HCT116 (cell line): ENCODE measurements around the gene LRRC73. TPM values are rescaled to one million over a fixed set of nuclear protein-coding genes. Genes with fewer than 3 reads are reported as not detected.
"Not testable (repeated sequence)": the region's sequence is repeated elsewhere in the genome, so short reads cannot be mapped to it uniquely, and the experiment has no call there.

ENCODE experiments used
- ATAC-seq: fragments of 200-7000 bp; cut with Tn5 transposase; 2 replicates; pipeline ENCODE4 v1.9.1; 2020; ENCODE audit warnings: mild to moderate bottlenecking, moderate library complexity
- BruUV-seq: library from RNA; stranded (reverse); fragments of 400-500 nt; replicated peaks from 2 replicates; lab custom pipeline; 2021; lab: Mats Ljungman, UMichigan
- CTCF ChIA-PET: fragments of 300-600 bp; sonication (Branson Sonifier 250); formaldehyde crosslinking; loops from one replicate; lab custom pipeline; 2021; ENCODE audit warnings: antibody characterized with exemption; lab: Charles Lee
- POLR2A ChIA-PET: fragments of 300-600, 350-600 bp; sonication (Branson Sonifier 250); formaldehyde crosslinking; loops from one replicate; lab custom pipeline; 2021; ENCODE audit warnings: antibody characterized with exemption; lab: Charles Lee
- RAD21 ChIA-PET, 2 experiments: fragments of 300-600 bp; sonication (Branson Sonifier 250); formaldehyde crosslinking; loops; one replicate each; lab custom pipeline; 2023; ENCODE audit warnings: low total read pairs in 2 of 2; ENCODE audit not compliant: uncharacterized antibody in 2 of 2, unreplicated experiment in 2 of 2, low non-redundant PET in 1 of 2; lab: Charles Lee
- DNase-seq: peaks from one replicate; pipeline ENCODE4 v3.0.0-alpha.2; 2010; ENCODE audit warnings: low read depth, low spot score
- H2AFZ ChIP-seq: fragments of 200-600 bp; shearing (Covaris generic), sonication (generic); 2 replicates; pipeline ENCODE4 v1.6.1; 2017; ENCODE audit warnings: low read depth, mixed run types, mixed read lengths, antibody characterized with exemption, low read length; ENCODE audit not compliant: poor library complexity, severe bottlenecking
- H3K27ac ChIP-seq: 2 replicates; pipeline ENCODE4 v1.5.1; 2012; ENCODE audit warnings: low read depth, low read length
- H3K27me3 ChIP-seq: fragments of 200-600 bp; sonication (generic); 2 replicates; pipeline ENCODE4 v1.6.1; 2016; ENCODE audit warnings: mixed run types, low read length, mixed read lengths; ENCODE audit not compliant: insufficient read depth
- H3K36me3 ChIP-seq, 2 experiments: fragments of 200-500 bp in 1 of 2; fragments of 200-600 bp in 1 of 2; sonication (Bioruptor generic) in 1 of 2; sonication (generic) in 1 of 2; 2 replicates each; pipeline versions ENCODE4 v1.5.1 to v1.6.1; 2014 to 2016; ENCODE audit warnings: low read length in 2 of 2, inconsistent platforms in 1 of 2, mixed read lengths in 1 of 2, mixed run types in 1 of 2; ENCODE audit not compliant: insufficient read depth in 2 of 2, control insufficient read depth in 1 of 2
- H3K4me1 ChIP-seq, 2 experiments: fragments of 200-600 bp in 1 of 2; sonication (generic) in 1 of 2; 2 replicates each; pipeline versions ENCODE4 v1.5.1 to v1.6.1; 2012 to 2017; ENCODE audit warnings: low read length in 2 of 2, inconsistent platforms in 1 of 2, mild to moderate bottlenecking in 1 of 2, mixed read lengths in 1 of 2, mixed run types in 1 of 2, moderate library complexity in 1 of 2; ENCODE audit not compliant: insufficient read depth in 2 of 2, control insufficient read depth in 1 of 2
- H3K4me2 ChIP-seq: fragments of 200-600 bp; sonication (generic); 2 replicates; pipeline ENCODE4 v1.6.1; 2017; ENCODE audit warnings: mixed run types, low read length, mixed read lengths
- H3K4me3 ChIP-seq, 2 experiments: fragments of 200-600 bp in 1 of 2; sonication (generic) in 1 of 2; replicated peaks in 1 of 2; 2 replicates each; pipeline ENCODE4 v1.5.1; 2011 to 2016; ENCODE audit warnings: low read length in 2 of 2, control low read depth in 1 of 2, low read depth in 1 of 2, mild to moderate bottlenecking in 1 of 2, mixed read lengths in 1 of 2, mixed run types in 1 of 2
- H3K79me2 ChIP-seq: fragments of 200-600 bp; sonication (generic); 2 replicates; pipeline ENCODE4 v1.6.1; 2017; ENCODE audit warnings: mild to moderate bottlenecking, mixed run types, low read length, moderate library complexity, mixed read lengths; ENCODE audit not compliant: insufficient read depth
- H3K9ac ChIP-seq: fragments of 200-600 bp; sonication (generic); 2 replicates; pipeline ENCODE4 v1.6.1; 2016; ENCODE audit warnings: low read length, mixed read lengths
- H3K9me2 ChIP-seq: fragments of 200-600 bp; sonication (generic), shearing (Covaris generic); 2 replicates; pipeline ENCODE4 v1.6.1; 2017; ENCODE audit warnings: mixed run types, mild to moderate bottlenecking, moderate library complexity; ENCODE audit not compliant: insufficient read depth
- H3K9me3 ChIP-seq, 2 experiments: fragments of 200-500 bp in 1 of 2; fragments of 200-600 bp in 1 of 2; sonication (Bioruptor generic) in 1 of 2; sonication (generic) in 1 of 2; 2 replicates each; pipeline ENCODE4 v1.6.1; 2014 to 2017; ENCODE audit warnings: low read length in 2 of 2, mixed read lengths in 2 of 2, inconsistent platforms in 1 of 2, low read depth in 1 of 2, mild to moderate bottlenecking in 1 of 2, mixed run types in 1 of 2, moderate library complexity in 1 of 2; ENCODE audit not compliant: control insufficient read depth in 1 of 2, insufficient read depth in 1 of 2
- H4K20me1 ChIP-seq: fragments of 200-600 bp; sonication (generic), shearing (Covaris generic); 2 replicates; pipeline ENCODE4 v1.6.1; 2017; ENCODE audit warnings: mixed run types, mild to moderate bottlenecking, moderate library complexity; ENCODE audit not compliant: insufficient read depth
- CTCF ChIP-seq, 3 experiments: fragments of 200-600 bp in 1 of 3; sonication (generic) in 1 of 3; IDR thresholded peaks in 2 of 3; conservative IDR thresholded peaks in 1 of 3; 2 replicates each; pipeline ENCODE4 v1.5.1; 2012 to 2017; ENCODE audit warnings: low read depth in 2 of 3, low read length in 2 of 3, antibody characterized with exemption in 1 of 3, borderline replicate concordance in 1 of 3, control low read depth in 1 of 3, mild to moderate bottlenecking in 1 of 3, mixed read lengths in 1 of 3, mixed run types in 1 of 3, moderate library complexity in 1 of 3; ENCODE audit not compliant: insufficient read depth in 1 of 3
- EZH2 ChIP-seq: fragments of 200-600 bp; sonication (generic); IDR thresholded peaks from 2 replicates; pipeline ENCODE4 v1.6.1; 2017; ENCODE audit warnings: antibody characterized with exemption, mixed run types
- FOSL1 ChIP-seq: IDR thresholded peaks from 2 replicates; pipeline ENCODE4 v1.6.1; 2012; ENCODE audit warnings: low read depth
- POLR2A ChIP-seq: IDR thresholded peaks from 2 replicates; pipeline ENCODE4 v1.7.0; 2011; ENCODE audit warnings: borderline replicate concordance; ENCODE audit not compliant: insufficient read depth, insufficient read length; ENCODE audit errors: extremely low read depth
- RAD21 ChIP-seq: IDR thresholded peaks from 2 replicates; pipeline ENCODE4 v1.6.1; 2012; ENCODE audit warnings: low read depth, mild to moderate bottlenecking
- YY1 ChIP-seq: IDR thresholded peaks from 2 replicates; pipeline ENCODE4 v1.6.1; 2011; ENCODE audit warnings: low read length, low read depth, moderate library complexity, mild to moderate bottlenecking; ENCODE audit not compliant: insufficient replicate concordance; ENCODE audit errors: extremely low read depth
- intact Hi-C: fragments of 100-400 bp; cut with micrococcal nuclease; formaldehyde crosslinking; loops from 2 replicates; pipeline ENCODE4 v1.10.0; 2022
- total RNA-seq: library from RNA; stranded (reverse); gene quantifications from one replicate; pipeline ENCODE4 v1.2.1, GENCODE V29; 2021; ENCODE audit not compliant: unreplicated experiment

Gene LRRC73
- total RNA-seq, 1 experiment from 2014 or later, result 1.2 TPM

GRCh38 chr6:43559328-43559727 lies 49.2 kb upstream of the LRRC73 start:
- Histone ChIP-seq H3K4me2 (no peak overlapping the region), H4K20me1 (no peaks in the 10 kb centered on the region), H3K9ac (no peak overlapping the region), H3K27me3 (no peaks in the 10 kb centered on the region), H3K4me1 (no peaks in the 10 kb centered on the region), H3K79me2 (no peaks in the 10 kb centered on the region; the same call in 1 of the 2 replicates), H2AFZ (no peak overlapping the region), H3K9me3 (no peaks in the 10 kb centered on the region), H3K27ac (no peak overlapping the region), H3K36me3 (peaks cover 60 to 76% of the 10 kb centered on the region in 2 experiments), H3K9me2 (no peaks in the 10 kb centered on the region), H3K4me3 (no peak overlapping the region)
- TSS peak; percentile 11 for BruUV-seq
- POLR2A ChIA-PET, result no interaction called here
- intact Hi-C loops, result no loop called here
- CTCF ChIA-PET, result no interaction called here
- no peak for ATAC-seq
- no peak for TF ChIP-seq CTCF (IDR thresholded peaks at IDR 0.05 in 2 of 3, conservative IDR thresholded peaks at IDR 0.05 in 1 of 3; ENCODE audit: borderline replicate concordance in 1 of 3, insufficient read depth in 1 of 3, low read depth in 2 of 3, low read length in 2 of 3)
- TF ChIP-seq RAD21, result no peak
- TF ChIP-seq YY1, result no peak
- no peak for TF ChIP-seq EZH2
- no peak for TF ChIP-seq FOSL1
- no peak for TF ChIP-seq POLR2A
- RAD21 ChIA-PET, result no interaction called here
- DNase-seq, result no peak

GRCh38 chr6:43557620-43558019 lies 47.5 kb upstream of the LRRC73 start:
- H2AFZ ChIP-seq, DNase-seq, ATAC-seq, H4K20me1 ChIP-seq, H3K9ac ChIP-seq, H3K4me2 ChIP-seq, intact Hi-C loops, BruUV-seq, H3K4me1 ChIP-seq, H3K9me2 ChIP-seq, POLR2A ChIA-PET, H3K79me2 ChIP-seq, H3K4me3 ChIP-seq, RAD21 ChIA-PET, H3K27me3 ChIP-seq, H3K27ac ChIP-seq, H3K9me3 ChIP-seq, CTCF ChIA-PET: not testable (repeated sequence)
- H3K36me3 ChIP-seq, result peaks cover 63 to 74% of the 10 kb centered on the region in 2 experiments
